ENCODE measurements around the gene DOCK3. TPM values are rescaled to one million over a fixed set of nuclear protein-coding genes. Genes with fewer than 3 reads are reported as not detected.

DOCK3 gene
- total and polyA plus RNA-seq, 4 donors, result 0.01 to 0.08 (median 0.06) TPM; not detected in 1

DNA sequence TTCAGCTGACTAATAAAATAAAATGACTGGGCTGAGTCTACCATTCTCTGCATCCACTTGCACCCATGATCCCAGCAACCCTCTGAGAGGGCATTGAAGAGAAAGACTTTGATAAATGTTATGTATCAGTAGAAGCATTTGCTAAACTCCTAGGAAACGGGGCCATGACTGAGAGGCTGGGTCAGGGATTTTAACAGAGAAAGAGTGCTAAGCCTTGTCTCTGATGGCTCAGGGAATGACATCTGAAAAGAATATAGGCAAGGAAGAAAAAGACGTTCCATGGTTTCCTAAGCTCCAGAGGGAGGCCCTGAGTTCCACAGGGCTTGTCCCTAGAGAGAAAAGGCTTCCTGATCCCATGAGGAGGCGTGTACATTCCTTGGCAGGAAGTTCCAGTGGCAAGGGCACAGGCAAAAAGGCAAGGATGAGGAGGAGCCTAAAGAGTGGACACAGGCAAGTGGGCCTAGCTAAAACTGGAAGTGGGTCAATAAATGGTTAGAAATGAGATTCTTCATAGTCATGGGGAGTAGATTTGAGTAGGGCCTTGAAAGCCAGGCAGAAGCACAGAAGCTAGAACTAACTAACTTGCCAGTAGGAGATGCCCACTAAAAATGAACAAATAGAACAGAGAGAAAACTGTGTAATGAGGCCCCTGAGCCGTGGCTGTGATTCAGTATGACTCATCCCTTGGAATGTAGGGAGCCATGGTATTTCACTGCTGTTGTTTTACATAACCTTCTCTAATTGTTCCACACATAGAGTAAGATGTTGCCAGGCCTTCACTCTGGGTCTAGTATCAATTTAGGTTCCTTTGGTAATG is 665.5 kb downstream of the DOCK3 start:
- TF ChIP-seq FOXA1 (IDR thresholded peaks at IDR 0.05), result no peak
- no peak for TF ChIP-seq HNF4G (IDR thresholded peaks at IDR 0.05)
- Histone ChIP-seq H3K4me1 (ENCODE audit: control insufficient read depth in 4 of 4, insufficient read depth in 4 of 4, low read length in 3 of 4) (no peaks in the 10 kb centered on the region), H3K9ac (ENCODE audit: low read depth in 1 of 2, low read length in 2 of 2) (no peak overlapping the region), H3K27ac (ENCODE audit: low read depth in 1 of 2, low read length in 2 of 2) (no peak overlapping the region), H3K27me3 (ENCODE audit: control insufficient read depth in 4 of 4, insufficient read depth in 4 of 4, low read length in 3 of 4) (peaks cover 0 to 2% (median 0%) of the 10 kb centered on the region in 4 donors), H3K9me3 (ENCODE audit: control insufficient read depth in 4 of 4, low read length in 3 of 4) (no peaks in the 10 kb centered on the region), H3K4me3 (ENCODE audit: low read depth in 1 of 3, low read length in 3 of 3) (no peak overlapping the region), H3K36me3 (ENCODE audit: control insufficient read depth in 4 of 4, insufficient read depth in 3 of 4, low read depth in 1 of 4, low read length in 3 of 4) (no peaks in the 10 kb centered on the region)
- DNase-seq (ENCODE audit: low spot score), result no peak
- WGBS, result 86% methylated on average over 4 of the region's 4 CpGs

DNA sequence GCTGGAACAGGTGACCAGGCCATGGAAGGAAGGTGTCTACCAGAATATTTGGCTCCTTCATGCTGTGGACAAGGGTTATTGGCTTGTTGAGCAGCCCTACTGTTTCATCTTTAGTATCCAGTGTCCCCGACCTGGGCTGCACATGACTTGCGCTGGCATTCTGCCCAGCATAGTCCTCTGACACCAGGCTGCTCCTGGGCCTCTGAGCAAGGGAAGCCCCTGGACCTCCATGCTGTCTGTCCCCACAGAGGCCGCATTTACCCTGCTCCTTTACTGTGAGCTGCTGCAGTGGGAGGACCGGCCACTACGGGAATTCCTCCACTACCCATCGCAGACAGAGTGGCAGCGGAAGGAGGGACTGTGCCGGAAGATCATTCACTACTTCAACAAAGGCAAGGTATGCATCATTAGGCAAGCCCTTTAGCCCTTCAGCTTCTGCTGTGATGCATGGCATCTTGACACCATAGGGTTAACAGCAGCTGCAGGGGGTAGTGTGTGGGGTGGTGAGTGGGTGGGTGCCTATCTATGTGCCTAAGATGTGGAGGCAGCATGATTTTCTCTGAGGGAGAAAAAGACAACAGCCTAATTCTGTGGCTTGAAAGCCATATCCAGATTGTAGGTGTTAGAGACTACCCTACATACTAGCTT is 666.4 kb downstream of the DOCK3 start:
- H3K27ac ChIP-seq (ENCODE audit: low read depth in 1 of 2, low read length in 2 of 2), result no peak overlapping the region

DNA sequence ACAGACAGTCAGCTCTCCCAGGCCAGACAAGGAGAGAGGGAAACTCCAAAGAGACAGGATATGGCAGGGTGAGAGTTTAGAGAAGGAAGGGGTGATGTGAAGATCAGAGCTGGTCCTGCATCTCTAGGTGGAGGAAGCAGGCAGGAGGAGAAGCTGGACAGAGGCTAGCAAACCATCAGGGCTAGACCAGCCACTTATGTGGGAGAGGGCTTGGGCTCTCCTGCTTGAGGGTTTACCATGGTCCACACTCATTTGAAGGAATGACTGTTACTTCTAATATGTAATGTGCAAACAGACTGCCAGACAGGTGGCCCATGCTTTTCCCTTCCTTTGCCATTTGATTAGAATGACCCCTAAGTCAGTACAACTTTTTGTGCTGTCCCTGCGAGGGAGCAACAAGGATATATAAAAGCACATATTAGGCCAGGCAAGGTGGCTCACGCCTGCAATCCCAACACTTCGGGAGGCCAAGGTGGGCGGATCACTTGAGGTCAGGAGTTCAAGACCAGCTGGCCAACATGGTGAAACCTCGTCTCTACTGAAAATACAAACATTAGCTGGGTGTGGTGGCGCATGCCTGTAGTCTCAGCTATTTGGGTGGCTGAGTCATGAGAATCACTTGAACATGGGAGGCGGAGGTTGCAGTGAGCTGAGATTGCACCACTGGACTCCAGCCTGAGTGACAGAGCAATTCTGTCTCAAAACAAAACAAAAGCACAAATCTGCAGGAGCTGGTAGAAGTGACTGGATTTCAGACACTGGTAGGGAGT is 669.4 kb downstream of the DOCK3 start:
- DNase-seq (ENCODE audit: low spot score), result peak; percentile 27
- Histone ChIP-seq H3K27ac (ENCODE audit: low read depth in 1 of 2, low read length in 2 of 2) (no peak overlapping the region), H3K9me3 (ENCODE audit: control insufficient read depth in 4 of 4, low read length in 3 of 4) (no peaks in the 10 kb centered on the region), H3K27me3 (ENCODE audit: control insufficient read depth in 4 of 4, insufficient read depth in 4 of 4, low read length in 3 of 4) (no peaks in the 10 kb centered on the region), H3K4me3 (ENCODE audit: low read depth in 1 of 3, low read length in 3 of 3) (no peak overlapping the region), H3K36me3 (ENCODE audit: control insufficient read depth in 4 of 4, insufficient read depth in 3 of 4, low read depth in 1 of 4, low read length in 3 of 4) (no peaks in the 10 kb centered on the region), H3K9ac (ENCODE audit: low read depth in 1 of 2, low read length in 2 of 2) (no peak overlapping the region), H3K4me1 (ENCODE audit: control insufficient read depth in 4 of 4, insufficient read depth in 4 of 4, low read length in 3 of 4) (no peaks in the 10 kb centered on the region)
- WGBS, result 74% methylated on average over 7 of the region's 7 CpGs
- TF ChIP-seq, protein P1, sequence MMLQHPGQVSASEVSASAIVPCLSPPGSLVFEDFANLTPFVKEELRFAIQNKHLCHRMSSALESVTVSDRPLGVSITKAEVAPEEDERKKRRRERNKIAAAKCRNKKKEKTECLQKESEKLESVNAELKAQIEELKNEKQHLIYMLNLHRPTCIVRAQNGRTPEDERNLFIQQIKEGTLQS (IDR thresholded peaks at IDR 0.05), result no peak
- no peak for TF ChIP-seq SP1 (IDR thresholded peaks at IDR 0.05)
- TF ChIP-seq GABPA (IDR thresholded peaks at IDR 0.05 in 1 of 2, conservative IDR thresholded peaks at IDR 0.05 in 1 of 2), result no peak
- TF ChIP-seq EGR1 (IDR thresholded peaks at IDR 0.05; ENCODE audit: low read depth in 2 of 2), result no peak
- TF ChIP-seq, protein P2, sequence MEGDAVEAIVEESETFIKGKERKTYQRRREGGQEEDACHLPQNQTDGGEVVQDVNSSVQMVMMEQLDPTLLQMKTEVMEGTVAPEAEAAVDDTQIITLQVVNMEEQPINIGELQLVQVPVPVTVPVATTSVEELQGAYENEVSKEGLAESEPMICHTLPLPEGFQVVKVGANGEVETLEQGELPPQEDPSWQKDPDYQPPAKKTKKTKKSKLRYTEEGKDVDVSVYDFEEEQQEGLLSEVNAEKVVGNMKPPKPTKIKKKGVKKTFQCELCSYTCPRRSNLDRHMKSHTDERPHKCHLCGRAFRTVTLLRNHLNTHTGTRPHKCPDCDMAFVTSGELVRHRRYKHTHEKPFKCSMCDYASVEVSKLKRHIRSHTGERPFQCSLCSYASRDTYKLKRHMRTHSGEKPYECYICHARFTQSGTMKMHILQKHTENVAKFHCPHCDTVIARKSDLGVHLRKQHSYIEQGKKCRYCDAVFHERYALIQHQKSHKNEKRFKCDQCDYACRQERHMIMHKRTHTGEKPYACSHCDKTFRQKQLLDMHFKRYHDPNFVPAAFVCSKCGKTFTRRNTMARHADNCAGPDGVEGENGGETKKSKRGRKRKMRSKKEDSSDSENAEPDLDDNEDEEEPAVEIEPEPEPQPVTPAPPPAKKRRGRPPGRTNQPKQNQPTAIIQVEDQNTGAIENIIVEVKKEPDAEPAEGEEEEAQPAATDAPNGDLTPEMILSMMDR (IDR thresholded peaks at IDR 0.05; ENCODE audit: low read depth, low read length, missing input control), result no peak
- TF ChIP-seq, protein P3, sequence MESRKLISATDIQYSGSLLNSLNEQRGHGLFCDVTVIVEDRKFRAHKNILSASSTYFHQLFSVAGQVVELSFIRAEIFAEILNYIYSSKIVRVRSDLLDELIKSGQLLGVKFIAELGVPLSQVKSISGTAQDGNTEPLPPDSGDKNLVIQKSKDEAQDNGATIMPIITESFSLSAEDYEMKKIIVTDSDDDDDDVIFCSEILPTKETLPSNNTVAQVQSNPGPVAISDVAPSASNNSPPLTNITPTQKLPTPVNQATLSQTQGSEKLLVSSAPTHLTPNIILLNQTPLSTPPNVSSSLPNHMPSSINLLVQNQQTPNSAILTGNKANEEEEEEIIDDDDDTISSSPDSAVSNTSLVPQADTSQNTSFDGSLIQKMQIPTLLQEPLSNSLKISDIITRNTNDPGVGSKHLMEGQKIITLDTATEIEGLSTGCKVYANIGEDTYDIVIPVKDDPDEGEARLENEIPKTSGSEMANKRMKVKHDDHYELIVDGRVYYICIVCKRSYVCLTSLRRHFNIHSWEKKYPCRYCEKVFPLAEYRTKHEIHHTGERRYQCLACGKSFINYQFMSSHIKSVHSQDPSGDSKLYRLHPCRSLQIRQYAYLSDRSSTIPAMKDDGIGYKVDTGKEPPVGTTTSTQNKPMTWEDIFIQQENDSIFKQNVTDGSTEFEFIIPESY (IDR thresholded peaks at IDR 0.05), result no peak
- no peak for TF ChIP-seq FOXA1 (IDR thresholded peaks at IDR 0.05)
- TF ChIP-seq, protein P4, sequence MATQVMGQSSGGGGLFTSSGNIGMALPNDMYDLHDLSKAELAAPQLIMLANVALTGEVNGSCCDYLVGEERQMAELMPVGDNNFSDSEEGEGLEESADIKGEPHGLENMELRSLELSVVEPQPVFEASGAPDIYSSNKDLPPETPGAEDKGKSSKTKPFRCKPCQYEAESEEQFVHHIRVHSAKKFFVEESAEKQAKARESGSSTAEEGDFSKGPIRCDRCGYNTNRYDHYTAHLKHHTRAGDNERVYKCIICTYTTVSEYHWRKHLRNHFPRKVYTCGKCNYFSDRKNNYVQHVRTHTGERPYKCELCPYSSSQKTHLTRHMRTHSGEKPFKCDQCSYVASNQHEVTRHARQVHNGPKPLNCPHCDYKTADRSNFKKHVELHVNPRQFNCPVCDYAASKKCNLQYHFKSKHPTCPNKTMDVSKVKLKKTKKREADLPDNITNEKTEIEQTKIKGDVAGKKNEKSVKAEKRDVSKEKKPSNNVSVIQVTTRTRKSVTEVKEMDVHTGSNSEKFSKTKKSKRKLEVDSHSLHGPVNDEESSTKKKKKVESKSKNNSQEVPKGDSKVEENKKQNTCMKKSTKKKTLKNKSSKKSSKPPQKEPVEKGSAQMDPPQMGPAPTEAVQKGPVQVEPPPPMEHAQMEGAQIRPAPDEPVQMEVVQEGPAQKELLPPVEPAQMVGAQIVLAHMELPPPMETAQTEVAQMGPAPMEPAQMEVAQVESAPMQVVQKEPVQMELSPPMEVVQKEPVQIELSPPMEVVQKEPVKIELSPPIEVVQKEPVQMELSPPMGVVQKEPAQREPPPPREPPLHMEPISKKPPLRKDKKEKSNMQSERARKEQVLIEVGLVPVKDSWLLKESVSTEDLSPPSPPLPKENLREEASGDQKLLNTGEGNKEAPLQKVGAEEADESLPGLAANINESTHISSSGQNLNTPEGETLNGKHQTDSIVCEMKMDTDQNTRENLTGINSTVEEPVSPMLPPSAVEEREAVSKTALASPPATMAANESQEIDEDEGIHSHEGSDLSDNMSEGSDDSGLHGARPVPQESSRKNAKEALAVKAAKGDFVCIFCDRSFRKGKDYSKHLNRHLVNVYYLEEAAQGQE (IDR thresholded peaks at IDR 0.05), result no peak
- TF ChIP-seq FOXA2 (IDR thresholded peaks at IDR 0.05), result no peak
- no peak for TF ChIP-seq RAD21 (IDR thresholded peaks at IDR 0.05)
- TF ChIP-seq, protein P5, sequence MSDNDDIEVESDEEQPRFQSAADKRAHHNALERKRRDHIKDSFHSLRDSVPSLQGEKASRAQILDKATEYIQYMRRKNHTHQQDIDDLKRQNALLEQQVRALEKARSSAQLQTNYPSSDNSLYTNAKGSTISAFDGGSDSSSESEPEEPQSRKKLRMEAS (IDR thresholded peaks at IDR 0.05), result no peak
- no peak for TF ChIP-seq RXRA (IDR thresholded peaks at IDR 0.05)
- TF ChIP-seq HNF4G (IDR thresholded peaks at IDR 0.05), result no peak
- TF ChIP-seq HNF4A (conservative IDR thresholded peaks at IDR 0.05), result no peak
- no peak for TF ChIP-seq JUND (IDR thresholded peaks at IDR 0.05)
- no peak for TF ChIP-seq YY1 (IDR thresholded peaks at IDR 0.05)

More for the DNA sequence above, 666.4 kb downstream of the DOCK3 start:
- H3K9me3 ChIP-seq (ENCODE audit: control insufficient read depth in 4 of 4, low read length in 3 of 4), result no peaks in the 10 kb centered on the region
- no peak overlapping the region for H3K4me3 ChIP-seq (ENCODE audit: low read depth in 1 of 3, low read length in 3 of 3)
- H3K27me3 ChIP-seq (ENCODE audit: control insufficient read depth in 4 of 4, insufficient read depth in 4 of 4, low read length in 3 of 4), result peaks cover 0 to 2% (median 0%) of the 10 kb centered on the region in 4 donors
- DNase-seq (ENCODE audit: low spot score), result peak; percentile 30
- TF ChIP-seq, protein P5 (IDR thresholded peaks at IDR 0.05), result no peak
- no peak for TF ChIP-seq SP1 (IDR thresholded peaks at IDR 0.05)
- H3K4me1 ChIP-seq (ENCODE audit: control insufficient read depth in 4 of 4, insufficient read depth in 4 of 4, low read length in 3 of 4), result no peaks in the 10 kb centered on the region
- no peaks in the 10 kb centered on the region for H3K36me3 ChIP-seq (ENCODE audit: control insufficient read depth in 4 of 4, insufficient read depth in 3 of 4, low read depth in 1 of 4, low read length in 3 of 4)
- no peak overlapping the region for H3K9ac ChIP-seq (ENCODE audit: low read depth in 1 of 2, low read length in 2 of 2)
- 90% methylated on average over 8 of the region's 8 CpGs for WGBS

Measured in liver (tissue), 9 donors.